Breast epithelium (tissue), 3 donors: ENCODE data around the gene CALR.
"Not testable (repeated sequence)": the region's sequence is repeated elsewhere in the genome, so short reads cannot be mapped to it uniquely, and the experiment has no call there.

Experiments
- CTCF ChIP-seq, 3 donors: fragments of 450-650 bp; IDR thresholded peaks; one replicate each; pipeline ENCODE4 v1.5.1; 2016 to 2017; ENCODE audit warnings: antibody characterized with exemption in 3 of 3, mild to moderate bottlenecking in 3 of 3, moderate library complexity in 3 of 3
- POLR2A ChIP-seq: fragments of 450-650 bp; IDR thresholded peaks from one replicate; pipeline ENCODE4 v1.6.1; 2016; ENCODE audit warnings: antibody characterized with exemption, mild to moderate bottlenecking, moderate library complexity
- POLR2AphosphoS5 ChIP-seq, 3 donors: sonication (generic); formaldehyde crosslinking; IDR thresholded peaks; one replicate each; pipeline ENCODE4 v1.6.1; 2017; ENCODE audit warnings: antibody characterized with exemption in 3 of 3

- not testable (repeated sequence) for TF ChIP-seq CTCF (IDR thresholded peaks at IDR 0.05); POLR2AphosphoS5 (IDR thresholded peaks at IDR 0.05); POLR2A
These were observed 48.1 kb upstream of the CALR start for GRCh38 chr19:12890299-12890786.
